Sciatic nerve (tissue), 2 donors: ENCODE measurements around the gene SCGB1A1. TPM values are rescaled to one million over a fixed set of nuclear protein-coding genes. Genes with fewer than 3 reads are reported as not detected.
"Not testable (repeated sequence)": the region's sequence is repeated elsewhere in the genome, so short reads cannot be mapped to it uniquely, and the experiment has no call there.

Source experiments
- ATAC-seq: fragments of 200-7000 bp; cut with Tn5 transposase; one replicate; pipeline ENCODE4 v1.9.1; 2020; ENCODE audit warnings: mild to moderate bottlenecking, moderate library complexity
- DNase-seq: peaks from one replicate; pipeline ENCODE4 v3.0.0-alpha.2; 2020; ENCODE audit warnings: low spot score
- intact Hi-C: fragments of 100-400 bp; cut with DNase I; formaldehyde crosslinking; loops from one replicate; pipeline ENCODE4 v1.14.2; 2022
- total RNA-seq: library from RNA; stranded (reverse); fragmentation: NEBNext Ultra II Directional; extraction: Animal tissue kit (Norgen Biotek cat#: 25700); gene quantifications from one replicate; pipeline ENCODE4 v1.2.1, GENCODE V29; 2021
- donor health status: DM: no; HTN: no; CAD: no.
- donor health status: DM: no; HTN: no; CAD: no.

The SCGB1A1 gene, protein sequence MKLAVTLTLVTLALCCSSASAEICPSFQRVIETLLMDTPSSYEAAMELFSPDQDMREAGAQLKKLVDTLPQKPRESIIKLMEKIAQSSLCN
- total RNA-seq = 3.5 TPM

DNA sequence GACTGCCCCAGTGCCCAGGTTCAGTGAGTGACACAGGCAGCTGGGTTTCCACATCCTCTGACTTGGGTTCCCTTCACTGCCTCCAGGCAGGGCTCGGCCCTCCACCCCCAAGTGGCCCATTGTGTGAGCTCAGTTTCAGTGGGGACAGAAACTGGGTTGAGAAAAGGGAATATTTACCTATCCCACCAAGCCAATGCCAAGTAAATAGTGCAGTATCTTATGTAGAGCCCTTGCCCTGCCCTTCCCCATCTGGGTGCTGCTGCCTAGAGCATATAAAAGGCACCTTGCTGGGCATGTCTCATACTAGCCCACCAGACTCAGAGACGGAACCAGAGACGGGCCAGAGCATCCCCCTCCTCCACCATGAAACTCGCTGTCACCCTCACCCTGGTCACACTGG lies at the start of gene SCGB1A1:
SCGB1A1 (plus strand) TSS at position 301 of the 400 bp plus-strand sequence; CDS start at position 364, 63 bp downstream.
- intact Hi-C loops = no loop called here
- DNase-seq (no peak), ATAC-seq (no peak)

DNA sequence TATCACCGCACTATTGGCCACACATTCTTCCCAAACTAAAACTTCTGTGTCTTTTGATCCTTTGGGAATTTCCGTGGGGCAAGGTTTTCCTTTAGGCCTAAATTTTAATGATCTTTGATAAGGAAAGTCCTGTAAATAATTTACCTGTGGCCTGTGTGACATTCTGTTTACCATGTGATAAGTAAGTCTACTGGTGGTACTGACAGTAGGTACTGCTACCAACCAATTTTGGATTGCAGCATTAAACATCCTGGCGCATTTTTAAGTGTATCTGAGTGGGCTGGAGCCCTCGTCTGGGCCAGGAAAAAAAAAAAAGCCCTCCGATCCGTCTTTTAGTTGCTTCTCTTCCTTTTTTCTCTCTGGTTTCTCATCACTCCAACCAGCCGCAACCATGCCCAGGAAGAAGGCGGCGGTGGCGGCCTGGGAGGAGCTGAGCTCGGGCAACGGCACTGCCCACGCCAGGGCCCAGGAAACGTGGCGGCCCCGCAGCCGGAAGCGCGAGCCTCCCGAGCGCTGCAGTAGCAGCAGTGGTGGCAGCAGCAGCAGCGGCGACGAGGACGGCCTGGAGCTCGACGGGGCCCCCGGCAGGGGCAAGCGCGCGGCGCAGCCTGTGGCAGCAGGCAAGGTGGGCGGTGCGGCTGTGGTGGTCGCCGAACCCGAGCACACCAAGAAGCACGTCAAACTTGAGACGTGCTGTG lies 47.9 kb upstream of the SCGB1A1 start:
- DNase-seq = no peak
- no peak for ATAC-seq
- intact Hi-C loops = no loop called here

DNA sequence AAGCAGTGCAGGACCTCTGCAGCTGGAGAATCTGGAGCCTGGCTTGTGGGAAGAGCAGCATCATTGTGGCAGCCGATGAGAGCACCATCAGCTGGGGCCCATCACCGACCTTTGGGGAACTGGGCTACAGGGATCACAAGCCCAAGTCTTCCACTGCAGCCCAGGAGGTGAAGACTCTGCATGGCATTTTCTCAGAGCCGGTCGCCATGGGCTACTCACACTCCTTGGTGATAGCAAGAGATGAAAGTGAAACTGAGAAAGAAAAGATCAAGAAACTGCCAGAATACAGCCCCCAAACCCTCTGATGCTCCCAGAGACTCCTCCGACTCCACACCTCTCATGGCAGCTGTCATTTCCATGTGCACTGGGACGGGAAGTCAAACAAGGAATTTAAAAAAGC lies 46.0 kb upstream of the SCGB1A1 start:
- DNase-seq = no peak
- intact Hi-C loops = no loop called here
- ATAC-seq = no peak

DNA sequence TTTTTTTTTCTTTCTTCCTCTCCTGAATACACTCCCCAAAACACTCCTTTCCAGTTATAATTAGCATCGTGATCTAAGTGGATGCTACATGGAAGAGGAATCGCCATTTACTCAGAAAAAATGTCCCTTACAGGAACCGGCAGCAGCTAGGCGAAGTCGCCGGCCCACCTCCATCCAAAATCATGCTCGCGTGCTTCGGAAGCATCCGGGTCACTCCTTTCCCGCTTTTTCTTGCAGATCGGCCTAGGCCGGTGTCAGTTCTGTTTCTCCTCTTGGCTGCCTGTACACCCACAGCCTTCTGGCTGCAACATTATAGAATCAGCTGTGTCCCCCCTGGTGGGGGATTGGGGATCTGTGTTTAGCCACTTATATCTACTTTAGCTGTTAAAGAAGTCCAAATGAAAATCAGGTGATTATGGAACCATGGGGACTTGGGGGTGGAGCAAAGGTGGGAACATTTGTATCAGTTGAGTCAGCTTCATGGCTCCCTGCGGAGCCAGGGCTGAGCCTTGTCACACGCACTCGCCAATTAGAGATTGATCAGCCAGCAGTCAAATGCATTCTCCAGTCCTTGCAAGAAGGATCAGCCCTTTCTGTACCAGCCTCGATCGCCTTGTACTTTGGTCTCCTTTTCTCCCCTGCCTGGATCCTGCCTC lies 45.2 kb upstream of the SCGB1A1 start:
- ATAC-seq = no peak
- no peak for DNase-seq
- intact Hi-C loops = no loop called here

DNA sequence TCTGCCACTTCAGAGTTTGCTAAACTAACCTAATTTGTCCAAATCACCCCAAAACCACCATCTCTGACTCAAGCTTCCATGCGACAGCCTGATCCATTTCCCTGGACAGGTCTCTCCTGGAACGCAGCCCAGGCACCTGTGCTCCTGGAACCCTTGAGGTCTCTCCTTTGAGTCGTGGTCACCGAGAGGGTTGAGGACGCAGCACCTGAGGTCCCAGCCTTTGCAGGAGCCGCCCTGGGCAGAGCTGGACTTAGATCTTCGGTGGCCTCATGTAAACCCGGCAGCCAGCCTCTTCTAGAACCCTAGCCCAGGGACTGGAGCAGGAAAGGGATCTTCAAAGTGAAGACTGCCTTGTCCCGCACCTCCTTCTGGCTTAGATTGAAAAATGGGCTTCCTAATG lies 44.0 kb upstream of the SCGB1A1 start:
- ATAC-seq (no peak), DNase-seq (no peak)
- intact Hi-C loops = no loop called here

DNA sequence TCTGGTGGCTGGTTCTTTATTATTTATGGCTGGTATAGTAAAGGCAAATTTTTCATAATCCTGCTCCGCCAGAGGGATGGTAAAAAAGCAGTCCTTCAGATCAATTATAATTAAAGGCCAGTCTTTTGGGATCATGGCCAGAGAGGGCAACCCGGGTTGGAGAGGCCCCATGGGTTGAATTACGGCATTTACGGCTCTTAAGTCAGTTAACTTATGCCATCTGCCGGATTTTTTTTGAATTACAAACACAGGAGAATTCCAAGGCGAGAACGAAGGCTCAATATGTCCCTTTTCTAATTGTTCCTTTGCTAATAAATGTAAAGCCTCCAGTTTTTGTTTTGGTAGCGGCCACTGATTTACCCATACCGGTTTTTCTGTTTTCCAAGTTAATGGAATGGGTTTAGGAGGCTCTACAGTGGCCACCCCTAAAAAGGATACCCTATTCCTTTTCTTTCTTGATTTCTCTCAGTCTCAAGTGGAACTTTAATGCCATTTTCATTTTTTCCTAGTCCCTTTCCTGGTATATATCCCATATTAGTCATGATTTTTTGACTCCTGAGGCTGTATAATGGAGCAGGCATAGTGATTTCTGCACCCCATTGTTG lies 40.3 kb upstream of the SCGB1A1 start:
- DNase-seq, ATAC-seq, intact Hi-C loops: not testable (repeated sequence)

DNA sequence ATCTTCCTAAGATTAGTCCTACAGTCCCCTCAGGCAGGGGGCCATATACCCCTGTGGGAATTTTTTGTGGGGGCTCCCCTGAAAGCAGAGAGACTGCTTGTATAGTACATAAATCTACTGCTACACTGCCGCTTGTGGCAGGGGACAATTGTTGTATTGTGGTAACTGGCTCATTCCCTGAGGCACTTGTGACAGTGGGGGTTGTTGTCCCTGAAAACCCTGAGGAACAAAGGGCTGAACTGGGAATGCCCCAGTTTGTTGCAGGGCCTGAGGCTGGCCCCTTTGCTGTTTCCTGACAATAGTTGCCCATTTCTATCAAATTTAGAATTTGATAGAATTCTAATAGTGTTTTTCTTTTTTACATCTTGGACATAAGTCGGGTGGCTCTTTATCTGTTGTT lies 39.2 kb upstream of the SCGB1A1 start:
- intact Hi-C loops, DNase-seq, ATAC-seq: not testable (repeated sequence)

DNA sequence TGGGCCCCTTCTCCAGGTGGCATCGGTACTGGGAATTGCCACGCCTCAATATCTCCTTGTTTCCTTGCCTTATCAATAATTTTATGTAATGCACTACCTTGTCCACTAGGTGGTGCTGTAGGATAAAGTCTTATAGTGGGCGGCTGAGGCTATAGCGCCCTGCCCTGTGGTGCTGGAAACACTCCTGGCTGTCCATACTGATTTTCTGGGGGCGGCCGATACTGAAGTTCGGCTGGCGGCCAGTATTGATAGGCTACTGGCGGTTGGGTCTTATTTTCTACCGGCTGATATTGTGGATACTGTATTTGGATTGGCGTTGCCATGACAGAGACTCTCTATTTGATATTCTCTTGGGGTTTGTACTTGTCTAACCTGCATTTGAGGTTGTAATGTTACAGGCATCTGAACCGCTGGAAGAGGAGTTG lies 38.0 kb upstream of the SCGB1A1 start:
- intact Hi-C loops = not testable (repeated sequence)
- peak; percentile 92 for ATAC-seq
- DNase-seq = peak; percentile 62

DNA sequence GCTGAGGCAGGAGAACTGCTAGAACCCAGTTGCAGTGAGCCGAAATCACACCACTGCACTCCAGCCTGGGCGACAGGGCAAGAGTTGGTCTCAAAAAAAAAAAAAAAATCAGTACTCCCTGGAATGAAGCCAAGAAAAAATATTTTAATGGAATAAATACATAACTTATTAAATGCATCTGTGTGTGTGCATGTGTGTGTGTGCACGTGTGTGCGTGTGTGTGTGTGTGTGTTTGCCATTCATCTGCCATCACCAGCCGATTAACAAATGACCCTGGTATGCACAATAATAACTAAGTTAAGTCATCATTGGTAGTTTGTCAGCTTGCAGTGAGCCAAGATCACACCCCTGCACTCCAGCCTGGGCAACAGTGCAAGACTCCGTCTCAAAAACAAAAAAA lies 35.0 kb upstream of the SCGB1A1 start:
- DNase-seq (peak; percentile 22), ATAC-seq (no peak)
- intact Hi-C loops = no loop called here

DNA sequence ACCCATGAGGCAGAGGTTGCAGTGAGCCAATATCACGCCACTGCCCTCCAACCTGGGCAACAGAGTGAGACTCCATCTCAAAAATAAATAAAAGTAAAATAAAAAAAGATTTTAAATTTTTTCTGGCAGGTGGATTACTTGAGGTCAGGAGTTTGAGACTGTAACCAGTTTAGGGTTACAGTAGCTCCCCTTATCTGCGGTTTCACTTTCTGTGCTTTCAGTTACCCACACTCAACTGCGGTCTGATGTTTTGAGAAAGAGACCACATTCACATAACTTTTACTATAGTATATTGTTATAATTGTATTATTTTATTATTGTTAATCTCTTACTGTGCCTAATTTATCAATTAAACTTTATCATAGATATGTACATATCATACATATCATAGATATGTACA lies 32.8 kb upstream of the SCGB1A1 start:
- ATAC-seq, intact Hi-C loops, DNase-seq: not testable (repeated sequence)

DNA sequence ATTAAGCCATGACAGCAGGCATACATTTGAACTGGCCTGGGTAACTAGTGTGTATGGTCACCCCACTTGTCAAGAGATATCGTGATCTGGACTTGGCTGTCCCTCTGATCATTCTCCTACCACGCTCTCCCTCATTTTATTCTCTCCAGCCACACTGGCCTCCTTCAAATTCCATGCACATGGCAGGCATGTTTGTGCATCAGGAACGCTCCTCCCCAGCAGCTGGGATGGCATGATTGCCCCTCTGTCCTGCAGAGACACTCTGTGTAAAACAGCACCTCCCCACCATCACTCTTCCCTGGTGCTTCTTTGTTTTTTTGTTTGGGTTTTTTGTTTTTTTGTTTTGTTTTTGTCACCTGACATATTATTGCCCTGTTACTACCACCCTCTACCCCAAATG lies 31.5 kb upstream of the SCGB1A1 start:
- no peak for ATAC-seq
- intact Hi-C loops = no loop called here
- peak; percentile 4 for DNase-seq

DNA sequence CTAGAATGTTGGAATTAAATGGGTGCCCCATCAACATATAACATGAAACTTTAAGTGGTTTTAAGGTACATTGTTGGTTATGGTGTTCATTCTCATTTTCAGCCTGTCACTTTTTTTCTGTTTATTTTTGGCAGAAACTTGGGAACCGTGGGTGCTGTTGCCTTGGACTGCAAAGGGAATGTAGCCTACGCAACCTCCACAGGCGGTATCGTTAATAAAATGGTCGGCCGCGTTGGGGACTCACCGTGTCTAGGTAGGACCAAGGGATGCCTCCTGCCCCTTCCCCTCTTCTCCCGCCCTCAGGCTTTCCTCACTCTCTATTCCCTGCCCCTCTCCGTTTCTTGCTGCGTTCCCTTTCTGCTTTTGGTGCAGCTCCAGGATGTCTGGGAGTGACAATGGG lies 29.8 kb upstream of the SCGB1A1 start:
- no peak for ATAC-seq
- DNase-seq = peak; percentile 33
- intact Hi-C loops = no loop called here

DNA sequence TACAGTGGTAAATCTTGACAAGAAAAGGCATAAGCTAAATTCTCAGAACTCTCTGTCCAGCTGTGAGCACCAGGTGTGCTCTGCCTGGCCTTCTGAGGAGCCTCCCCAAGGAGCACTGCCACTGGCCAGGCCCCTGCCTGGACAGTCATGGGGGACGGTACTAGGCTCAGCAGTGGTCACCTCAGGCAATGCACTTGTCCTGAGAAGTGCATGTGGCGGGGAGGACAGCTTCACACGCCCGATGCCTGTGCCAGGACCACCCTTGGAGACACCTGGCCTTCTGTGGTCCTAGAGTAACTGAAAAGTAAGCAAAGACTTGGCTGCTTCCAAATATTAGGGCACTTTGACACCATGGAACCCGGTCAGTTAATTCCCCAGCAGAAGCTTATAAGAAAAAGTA lies 28.6 kb upstream of the SCGB1A1 start:
- DNase-seq (peak; percentile 34), ATAC-seq (no peak)
- intact Hi-C loops = loop anchor here (10.0 kb wide), 1 partner anchor 155 kb away; the partner anchor contains the start of gene AHNAK

DNA sequence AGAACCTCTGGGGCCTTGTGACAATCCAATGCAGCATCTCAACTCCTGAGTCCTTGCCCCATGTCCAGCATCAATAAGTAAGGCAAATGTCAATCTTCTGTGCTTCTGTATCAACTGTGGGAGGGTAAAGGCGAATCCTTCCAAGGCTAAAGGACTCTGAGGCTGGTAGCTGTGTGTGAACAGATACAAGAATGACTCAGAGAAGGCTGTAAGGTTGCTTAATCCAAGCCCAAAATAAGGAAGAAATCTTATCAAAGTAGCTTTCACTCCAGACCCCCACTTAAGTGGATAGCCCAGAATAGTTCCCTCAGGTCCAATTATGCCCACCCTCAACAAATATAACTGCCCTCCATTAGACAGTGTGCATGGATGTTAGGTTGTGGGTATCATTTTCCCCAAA lies 28.1 kb upstream of the SCGB1A1 start:
- ATAC-seq (no peak), DNase-seq (no peak)
- intact Hi-C loops = loop anchor here (10.0 kb wide), 1 partner anchor 154 kb away; the partner anchor contains the start of gene AHNAK

DNA sequence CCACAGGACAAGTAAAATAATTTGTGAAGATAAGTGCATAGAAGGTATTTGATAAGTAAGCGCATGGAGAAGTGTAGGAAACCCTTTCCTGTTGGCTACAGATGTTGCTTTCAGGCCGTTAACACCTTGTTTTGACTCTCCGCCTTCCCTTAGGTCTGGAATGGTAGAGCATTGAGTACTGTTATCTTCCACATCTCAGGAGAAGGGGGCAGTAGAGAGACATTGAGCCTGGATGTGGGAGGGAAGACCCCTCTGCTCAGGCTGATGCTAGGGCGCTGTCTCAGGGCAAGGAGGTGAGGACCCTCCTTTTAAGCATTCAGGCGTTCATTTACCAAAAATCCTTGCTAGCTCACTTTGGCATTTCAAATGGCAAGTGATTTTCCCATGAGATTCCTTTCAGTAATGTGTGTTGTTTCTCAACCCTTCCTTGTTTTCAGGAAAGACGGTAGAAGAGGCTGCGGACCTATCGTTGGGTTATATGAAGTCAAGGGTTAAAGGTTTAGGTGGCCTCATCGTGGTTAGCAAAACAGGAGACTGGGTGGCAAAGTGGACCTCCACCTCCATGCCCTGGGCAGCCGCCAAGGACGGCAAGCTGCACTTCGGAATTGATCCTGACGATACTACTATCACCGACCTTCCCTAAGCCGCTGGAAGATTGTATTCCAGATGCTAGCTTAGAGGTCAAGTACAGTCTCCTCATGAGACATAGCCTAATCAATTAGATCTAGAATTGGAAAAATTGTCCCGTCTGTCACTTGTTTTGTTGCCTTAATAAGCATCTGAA lies 27.0 kb upstream of the SCGB1A1 start:
- DNase-seq = peak; percentile 60
- intact Hi-C loops = loop anchor here (10.0 kb wide), 1 partner anchor 153 kb away; the partner anchor contains the start of gene AHNAK
- ATAC-seq = no peak

DNA sequence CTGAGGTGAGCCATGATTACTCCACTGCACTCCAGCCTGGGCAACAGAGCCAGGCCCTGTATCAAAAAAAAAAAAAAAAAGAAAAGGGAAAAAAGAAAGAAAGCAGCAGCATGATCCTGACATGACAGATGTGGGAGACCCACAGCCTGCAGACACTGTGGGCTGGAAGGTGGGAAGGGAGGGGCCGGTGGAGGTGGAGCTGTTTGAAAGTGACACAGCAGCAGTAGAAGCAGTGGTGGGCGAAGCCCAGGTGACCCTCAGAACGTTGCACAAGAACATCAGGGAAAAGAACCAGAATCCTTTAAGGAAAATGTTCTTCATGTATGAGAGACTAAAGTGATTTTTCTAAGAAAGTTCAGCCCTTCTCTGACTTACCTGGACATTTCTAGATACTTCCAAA lies 26.3 kb upstream of the SCGB1A1 start:
- peak; percentile 47 for DNase-seq
- ATAC-seq = no peak
- intact Hi-C loops = loop anchor here (10.0 kb wide), 1 partner anchor 152 kb away; the partner anchor contains the start of gene AHNAK

DNA sequence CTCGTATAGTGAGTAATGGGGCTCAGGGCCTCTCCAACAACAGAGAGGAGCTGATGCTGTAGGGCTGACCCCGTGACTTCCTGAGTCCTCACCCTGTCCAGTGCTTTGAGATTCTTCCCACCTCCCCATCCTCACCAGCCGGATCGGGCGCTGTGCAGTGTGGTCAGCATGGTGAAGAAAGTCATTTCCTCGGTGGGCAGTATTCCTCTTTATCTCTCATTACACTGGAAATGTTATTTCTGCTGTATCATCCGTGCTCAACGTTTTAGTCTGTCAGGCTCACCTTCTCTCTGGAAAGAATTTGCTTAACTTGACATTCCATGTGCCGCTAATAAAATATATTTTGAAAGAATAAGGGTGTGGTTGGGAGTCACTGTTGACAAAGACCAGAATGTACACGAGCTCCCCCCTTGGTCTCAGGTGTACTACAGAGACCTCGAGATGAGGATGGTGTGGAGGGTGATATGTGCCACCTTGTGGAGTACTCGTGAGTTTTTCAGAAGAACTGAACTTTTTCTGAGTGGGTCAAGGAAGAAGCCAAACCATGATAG lies 25.7 kb upstream of the SCGB1A1 start:
- intact Hi-C loops = loop anchor here (10.0 kb wide), 1 partner anchor 152 kb away; the partner anchor contains the start of gene AHNAK
- DNase-seq (peak; percentile 50), ATAC-seq (no peak)

DNA sequence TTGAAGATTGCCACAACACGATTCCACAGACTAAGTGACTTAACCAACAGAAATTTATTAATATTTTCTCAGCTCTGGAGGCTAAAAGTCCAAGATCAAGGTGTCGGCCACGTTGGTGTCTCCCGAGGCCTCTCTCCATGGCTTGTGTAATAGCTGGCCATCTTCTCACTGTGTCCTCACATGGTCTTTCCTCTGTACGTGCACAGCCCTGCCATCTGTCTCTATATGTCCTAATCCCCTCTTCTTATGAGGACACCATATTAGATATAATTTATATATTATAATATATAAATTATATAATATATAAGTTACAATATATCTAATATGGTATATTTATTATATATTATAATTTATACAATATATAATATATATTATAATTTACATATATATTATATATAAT lies 25.1 kb upstream of the SCGB1A1 start:
- DNase-seq (peak; percentile 36), ATAC-seq (no peak)
- intact Hi-C loops = loop anchor here (10.0 kb wide), 1 partner anchor 151 kb away; the partner anchor contains the start of gene AHNAK
